Measurements from ENCODE around the gene HMGXB4. TPM values are rescaled to one million over a fixed set of nuclear protein-coding genes. Genes with fewer than 3 reads are reported as not detected.

Gene HMGXB4
- total RNA-seq, 2 experiments from 2014 or later: 39.0 to 42.1 TPM

- no peak overlapping the region for H3K27ac Mint-ChIP-seq
- no peaks in the 10 kb centered on the region for H3K27me3 Mint-ChIP-seq
- peaks cover 15% of the 10 kb centered on the region for H3K4me1 Mint-ChIP-seq
- ATAC-seq (no peak), DNase-seq (no peak)
- CTCF ChIA-PET: no interaction called here
- no peak overlapping the region for H3K4me3 Mint-ChIP-seq
- H3K9me3 Mint-ChIP-seq (ENCODE audit: low read depth): no peaks in the 10 kb centered on the region
- no peaks in the 10 kb centered on the region for H3K36me3 Mint-ChIP-seq
Measured at GRCh38 chr22:35317680-35318290, 60.5 kb downstream of the HMGXB4 start.

DNA sequence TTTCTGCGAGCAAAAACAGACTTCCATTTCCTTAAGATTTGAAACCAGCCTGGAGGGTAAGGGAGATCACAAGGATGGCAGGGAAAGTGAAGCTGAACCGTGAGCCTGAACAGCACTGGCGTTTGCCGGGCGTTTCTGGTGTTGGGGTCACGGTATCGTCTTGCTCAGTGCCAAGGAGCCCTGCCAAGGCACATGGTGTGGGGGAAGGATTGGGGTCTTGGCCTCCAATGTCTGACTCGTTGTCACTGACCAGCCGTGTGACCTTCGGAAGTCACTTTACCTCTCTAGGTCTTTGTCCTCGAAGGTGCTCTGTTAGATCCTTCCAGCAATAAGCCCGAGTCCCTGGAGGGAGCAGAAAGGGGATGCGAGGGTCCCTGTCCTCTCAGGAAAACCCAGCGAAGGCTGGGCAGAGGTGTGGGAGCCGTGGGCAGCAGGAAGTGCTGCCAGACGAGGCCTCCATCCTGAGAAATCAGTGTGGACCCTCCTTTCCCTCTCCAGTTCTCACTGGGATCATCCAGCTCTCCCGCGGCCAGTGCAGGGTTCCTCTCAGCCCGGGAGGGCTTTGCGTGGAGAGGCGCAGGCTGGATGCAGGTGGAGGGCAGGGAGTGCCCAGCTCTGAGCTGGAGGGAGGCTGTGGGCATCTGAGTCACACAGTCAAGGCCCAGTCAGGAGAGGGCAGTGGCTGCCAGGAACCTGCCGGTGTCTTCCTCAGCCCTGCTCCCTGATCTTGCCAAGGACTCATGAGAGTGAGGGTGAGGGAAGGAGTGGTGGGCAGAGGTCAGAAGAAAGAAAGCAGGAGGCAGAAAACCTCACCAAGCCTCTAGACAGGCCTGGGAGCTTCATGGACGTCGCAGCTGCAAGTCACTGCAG lies 61.3 kb downstream of the HMGXB4 start:
- no peak for ATAC-seq
- Mint-ChIP-seq H3K27me3 (no peaks in the 10 kb centered on the region), H3K36me3 (no peaks in the 10 kb centered on the region), H3K4me1 (peaks cover 8% of the 10 kb centered on the region), H3K27ac (no peak overlapping the region), H3K9me3 (ENCODE audit: low read depth) (no peaks in the 10 kb centered on the region), H3K4me3 (no peak overlapping the region)
- no peak for DNase-seq
- CTCF ChIA-PET: no interaction called here

GRCh38 chr22:35319244-35319985 lies 62.1 kb downstream of the HMGXB4 start:
- no peaks in the 10 kb centered on the region for H3K9me3 Mint-ChIP-seq (ENCODE audit: low read depth)
- CTCF ChIA-PET: no interaction called here
- H3K4me1 Mint-ChIP-seq: no peaks in the 10 kb centered on the region
- no peaks in the 10 kb centered on the region for H3K36me3 Mint-ChIP-seq
- DNase-seq: no peak
- ATAC-seq: no peak
- no peak overlapping the region for H3K4me3 Mint-ChIP-seq
- H3K27me3 Mint-ChIP-seq: no peaks in the 10 kb centered on the region
- no peak overlapping the region for H3K27ac Mint-ChIP-seq

DNA sequence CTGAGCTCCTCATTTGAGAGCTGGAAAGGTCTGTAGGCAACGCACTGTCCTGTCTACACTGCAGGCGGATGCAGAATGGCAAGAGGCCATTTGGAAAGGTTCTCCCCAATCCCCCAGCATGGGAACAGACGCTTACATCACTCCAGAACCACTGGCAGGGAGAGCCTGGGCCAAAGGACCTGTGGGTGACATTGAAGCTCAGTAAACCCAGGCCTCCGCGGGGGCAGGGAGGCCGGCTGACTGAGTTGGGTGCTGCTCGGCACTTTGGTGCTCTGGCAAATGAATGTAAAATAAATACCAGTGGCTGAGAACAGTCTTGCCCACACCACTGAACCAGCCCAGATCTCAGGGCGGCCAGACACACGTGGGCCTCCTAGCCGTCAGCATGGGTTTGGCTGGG lies 64.8 kb downstream of the HMGXB4 start:
- Mint-ChIP-seq H3K27me3 (no peaks in the 10 kb centered on the region), H3K4me1 (no peaks in the 10 kb centered on the region), H3K36me3 (no peaks in the 10 kb centered on the region), H3K27ac (no peak overlapping the region), H3K4me3 (no peak overlapping the region), H3K9me3 (ENCODE audit: low read depth) (no peaks in the 10 kb centered on the region)
- CTCF ChIA-PET: no interaction called here
- DNase-seq (no peak), ATAC-seq (no peak)

DNA sequence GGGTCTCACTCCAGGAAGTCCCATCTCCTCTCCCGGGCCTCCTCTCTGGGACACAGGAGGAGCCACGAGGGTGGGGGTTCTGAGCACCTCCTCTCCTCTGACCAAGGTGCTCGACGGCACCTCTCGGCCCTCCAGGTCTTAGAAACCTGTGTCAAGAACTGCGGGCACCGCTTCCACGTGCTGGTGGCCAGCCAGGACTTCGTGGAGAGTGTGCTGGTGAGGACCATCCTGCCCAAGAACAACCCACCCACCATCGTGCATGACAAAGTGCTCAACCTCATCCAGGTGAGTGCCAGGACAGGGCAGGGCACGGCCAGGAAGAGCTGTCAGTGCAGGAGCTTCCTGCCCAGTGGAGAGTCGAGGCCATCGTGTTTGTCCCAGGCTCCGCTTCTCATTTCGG lies 65.6 kb downstream of the HMGXB4 start:
- H3K27me3 Mint-ChIP-seq: no peaks in the 10 kb centered on the region
- CTCF ChIA-PET: no interaction called here
- no peaks in the 10 kb centered on the region for H3K4me1 Mint-ChIP-seq
- H3K9me3 Mint-ChIP-seq (ENCODE audit: low read depth): no peaks in the 10 kb centered on the region
- H3K27ac Mint-ChIP-seq: no peak overlapping the region
- H3K4me3 Mint-ChIP-seq: no peak overlapping the region
- no peaks in the 10 kb centered on the region for H3K36me3 Mint-ChIP-seq
- ATAC-seq (no peak), DNase-seq (no peak)

GRCh38 chr22:35323305-35323704 lies 66.0 kb downstream of the HMGXB4 start:
- no peak for ATAC-seq
- Mint-ChIP-seq H3K27me3 (no peaks in the 10 kb centered on the region), H3K9me3 (ENCODE audit: low read depth) (no peaks in the 10 kb centered on the region), H3K4me3 (no peak overlapping the region), H3K36me3 (no peaks in the 10 kb centered on the region), H3K27ac (no peak overlapping the region), H3K4me1 (peaks cover 1% of the 10 kb centered on the region)
- CTCF ChIA-PET: no interaction called here
- DNase-seq: no peak

- CTCF ChIA-PET: interaction anchor here (0.7 kb wide), 1 partner anchor 890 kb away, joined by 3 read pairs; no protein-coding TSS in a partner anchor
- H3K36me3 Mint-ChIP-seq: no peaks in the 10 kb centered on the region
- no peaks in the 10 kb centered on the region for H3K9me3 Mint-ChIP-seq (ENCODE audit: low read depth)
- H3K4me1 Mint-ChIP-seq: peaks cover 6% of the 10 kb centered on the region
- H3K27me3 Mint-ChIP-seq: no peaks in the 10 kb centered on the region
- no peak overlapping the region for H3K27ac Mint-ChIP-seq
- ATAC-seq (no peak), DNase-seq (no peak)
- no peak overlapping the region for H3K4me3 Mint-ChIP-seq
Measured at GRCh38 chr22:35324067-35324466, 66.8 kb downstream of the HMGXB4 start.

GRCh38 chr22:35324762-35325161 lies 67.5 kb downstream of the HMGXB4 start:
- H3K9me3 Mint-ChIP-seq (ENCODE audit: low read depth): no peaks in the 10 kb centered on the region
- ATAC-seq: no peak
- no peak overlapping the region for H3K4me3 Mint-ChIP-seq
- peaks cover 13% of the 10 kb centered on the region for H3K4me1 Mint-ChIP-seq
- CTCF ChIA-PET: interaction anchor here (0.7 to 1.2 kb wide), 3 partner anchors 9 to 890 kb away, joined by 3 read pairs; no protein-coding TSS in a partner anchor
- H3K27ac Mint-ChIP-seq: no peak overlapping the region
- no peak for DNase-seq
- no peaks in the 10 kb centered on the region for H3K27me3 Mint-ChIP-seq
- H3K36me3 Mint-ChIP-seq: no peaks in the 10 kb centered on the region

- CTCF ChIA-PET: interaction anchor here (0.9 to 1.2 kb wide), 2 partner anchors 9 to 15 kb away, joined by 3 read pairs; no protein-coding TSS in a partner anchor
- ATAC-seq: no peak
Measured at GRCh38 chr22:35325209-35325608, 67.9 kb downstream of the HMGXB4 start.

GRCh38 chr22:35326854-35327562 lies 69.7 kb downstream of the HMGXB4 start:
- no peak overlapping the region for H3K4me3 Mint-ChIP-seq
- no peaks in the 10 kb centered on the region for H3K9me3 Mint-ChIP-seq (ENCODE audit: low read depth)
- CTCF ChIA-PET: no interaction called here
- ATAC-seq (no peak), DNase-seq (no peak)
- H3K27ac Mint-ChIP-seq: no peak overlapping the region
- peaks cover 2% of the 10 kb centered on the region for H3K36me3 Mint-ChIP-seq
- peaks cover 24% of the 10 kb centered on the region for H3K4me1 Mint-ChIP-seq
- H3K27me3 Mint-ChIP-seq: no peaks in the 10 kb centered on the region

More at GRCh38 chr22:35325209-35325608, 67.9 kb downstream of the HMGXB4 start:
- H3K9me3 Mint-ChIP-seq (ENCODE audit: low read depth): no peaks in the 10 kb centered on the region
- H3K4me1 Mint-ChIP-seq: peaks cover 17% of the 10 kb centered on the region
- no peak overlapping the region for H3K4me3 Mint-ChIP-seq
- no peak for DNase-seq
- H3K27me3 Mint-ChIP-seq: no peaks in the 10 kb centered on the region
- H3K27ac Mint-ChIP-seq: no peak overlapping the region
- H3K36me3 Mint-ChIP-seq: peaks cover 1% of the 10 kb centered on the region

DNA sequence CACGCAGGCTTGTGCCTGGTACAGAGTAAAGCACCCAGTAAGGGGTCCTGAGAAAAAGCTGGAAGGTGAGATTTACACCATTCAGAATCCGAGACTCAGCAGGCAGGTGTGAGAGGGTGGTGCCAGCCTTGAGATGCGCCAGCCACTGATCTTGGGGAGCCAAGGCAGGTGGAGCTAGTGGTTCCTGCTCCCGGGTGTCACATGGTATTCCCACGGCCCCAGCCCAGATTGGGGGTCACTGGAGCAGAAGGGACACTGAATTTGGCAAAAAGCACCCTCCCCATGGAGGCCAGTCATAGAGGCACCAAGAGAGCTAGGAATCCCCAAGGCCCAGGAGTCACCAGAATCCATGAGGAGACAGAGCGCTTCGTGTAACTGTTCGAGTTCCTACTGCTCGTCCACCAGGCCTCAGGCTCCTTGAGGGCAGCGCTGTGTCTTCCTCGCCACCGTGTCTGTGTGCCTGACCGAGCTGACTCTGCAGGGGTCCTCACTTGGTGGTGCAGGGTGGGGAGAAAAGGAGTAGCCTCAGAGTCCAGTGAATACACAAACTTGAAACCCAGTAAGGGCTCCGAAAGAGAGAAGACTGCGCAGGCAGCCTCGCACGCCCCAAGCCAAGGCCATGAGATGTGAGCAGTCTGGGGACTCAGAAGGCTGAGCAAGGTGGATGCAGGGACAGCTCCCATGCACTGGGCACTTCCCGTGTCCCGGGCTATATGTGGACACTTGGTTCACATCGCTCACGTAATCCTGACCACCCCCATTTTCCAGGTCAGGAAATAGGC lies 70.6 kb downstream of the HMGXB4 start:
- no peak for DNase-seq
- no peak for ATAC-seq
- CTCF ChIA-PET: interaction anchor here (0.9 kb wide), 1 partner anchor 28 kb away, joined by 3 read pairs; the partner anchor contains the start of gene TOM1
- H3K4me1 Mint-ChIP-seq: peaks cover 24% of the 10 kb centered on the region
- H3K36me3 Mint-ChIP-seq: peaks cover 2% of the 10 kb centered on the region
- H3K27ac Mint-ChIP-seq: no peak overlapping the region
- H3K4me3 Mint-ChIP-seq: no peak overlapping the region
- no peaks in the 10 kb centered on the region for H3K27me3 Mint-ChIP-seq
- no peaks in the 10 kb centered on the region for H3K9me3 Mint-ChIP-seq (ENCODE audit: low read depth)

DNA sequence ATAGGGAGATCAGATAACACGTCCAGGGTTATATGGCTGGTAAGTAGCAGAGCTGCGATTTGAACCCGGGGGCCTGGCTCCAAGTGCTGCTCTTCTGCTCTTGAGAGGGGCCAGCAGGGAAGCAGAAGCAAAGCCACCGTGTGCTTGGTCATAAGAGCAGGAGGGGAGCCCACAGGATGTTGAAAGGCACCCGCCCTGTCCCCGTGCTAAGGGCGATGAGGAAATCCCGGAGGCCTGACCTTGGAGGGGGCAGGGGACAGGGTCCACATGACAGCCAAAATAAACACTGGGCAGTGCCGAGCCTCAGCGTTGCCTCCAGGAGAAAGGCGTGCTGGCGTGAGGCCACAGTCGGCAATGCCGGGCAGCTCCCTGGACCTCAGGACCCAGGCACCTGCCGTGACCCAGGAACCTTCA lies 71.2 kb downstream of the HMGXB4 start:
- CTCF ChIA-PET: interaction anchor here (0.9 to 1.8 kb wide), 2 partner anchors 22 to 29 kb away, joined by 3 to 4 read pairs; partner anchors contain the start of gene TOM1
- H3K4me3 Mint-ChIP-seq: no peak overlapping the region
- peaks cover 24% of the 10 kb centered on the region for H3K4me1 Mint-ChIP-seq
- peaks cover 2% of the 10 kb centered on the region for H3K36me3 Mint-ChIP-seq
- no peaks in the 10 kb centered on the region for H3K9me3 Mint-ChIP-seq (ENCODE audit: low read depth)
- H3K27me3 Mint-ChIP-seq: no peaks in the 10 kb centered on the region
- no peak overlapping the region for H3K27ac Mint-ChIP-seq
- no peak for ATAC-seq
- DNase-seq: no peak
